ENCODE results near the gene KRT33A. TPM values are rescaled to one million over a fixed set of nuclear protein-coding genes. Genes with fewer than 3 reads are reported as not detected.

Gene KRT33A
- total and polyA plus RNA-seq, 7 donors = not detected

GRCh38 chr17:41307647-41308046 is 43.0 kb downstream of the KRT33A start:
- H3K27ac ChIP-seq = no peak overlapping the region
- WGBS, 2 donors = 87% methylated on average over 9 of the region's 9 CpGs
- H3K4me1 ChIP-seq = peaks cover 0 to 3% (median 0%) of the 10 kb centered on the region in 4 donors
- intact Hi-C loops (cut with DNase I) = no loop called here
- no peaks in the 10 kb centered on the region for H3K36me3 ChIP-seq
- no peak overlapping the region for H3K4me3 ChIP-seq
- no peak for DNase-seq
- no peaks in the 10 kb centered on the region for H3K27me3 ChIP-seq
- TF ChIP-seq EP300 (IDR thresholded peaks at IDR 0.05) (no peak), POLR2AphosphoS5 (IDR thresholded peaks at IDR 0.05) (no peak), CTCF (IDR thresholded peaks at IDR 0.05) (no peak), POLR2A (IDR thresholded peaks at IDR 0.05) (no peak)
- H3K9me3 ChIP-seq = no peaks in the 10 kb centered on the region

GRCh38 chr17:41304091-41304490 is 46.5 kb downstream of the KRT33A start:
- Histone ChIP-seq H3K4me3 (no peak overlapping the region), H3K27me3 (no peaks in the 10 kb centered on the region), H3K4me1 (peaks cover 0 to 9% (median 0%) of the 10 kb centered on the region in 4 donors), H3K9me3 (no peaks in the 10 kb centered on the region), H3K27ac (no peak overlapping the region), H3K36me3 (no peaks in the 10 kb centered on the region)
- DNase-seq = no peak
- intact Hi-C loops (cut with DNase I) = no loop called here
- TF ChIP-seq EP300 (IDR thresholded peaks at IDR 0.05) (no peak), POLR2AphosphoS5 (IDR thresholded peaks at IDR 0.05) (no peak), POLR2A (IDR thresholded peaks at IDR 0.05) (no peak), CTCF (IDR thresholded peaks at IDR 0.05) (no peak)
- WGBS, 2 donors = 83 to 86% methylated on average over 12 of the region's 12 CpGs

GRCh38 chr17:41302981-41303380 is 47.6 kb downstream of the KRT33A start:
- no peak for DNase-seq
- Histone ChIP-seq H3K36me3 (no peaks in the 10 kb centered on the region), H3K9me3 (no peaks in the 10 kb centered on the region), H3K27me3 (no peaks in the 10 kb centered on the region), H3K4me3 (no peak overlapping the region), H3K4me1 (peaks cover 0 to 9% (median 0%) of the 10 kb centered on the region in 4 donors), H3K27ac (no peak overlapping the region)
- TF ChIP-seq EP300 (IDR thresholded peaks at IDR 0.05) (no peak), CTCF (IDR thresholded peaks at IDR 0.05) (no peak), POLR2AphosphoS5 (IDR thresholded peaks at IDR 0.05) (no peak), POLR2A (IDR thresholded peaks at IDR 0.05) (no peak)
- WGBS, 2 donors = 91 to 92% methylated on average over 4 of the region's 4 CpGs
- intact Hi-C loops (cut with DNase I) = no loop called here

- WGBS, 2 donors = 75 to 78% methylated on average over 11 of the region's 11 CpGs
- TF ChIP-seq EP300 (IDR thresholded peaks at IDR 0.05) (no peak), CTCF (IDR thresholded peaks at IDR 0.05) (no peak), POLR2AphosphoS5 (IDR thresholded peaks at IDR 0.05) (no peak), POLR2A (IDR thresholded peaks at IDR 0.05) (no peak)
- peaks cover 0 to 9% (median 0%) of the 10 kb centered on the region in 4 donors for H3K4me1 ChIP-seq
- H3K36me3 ChIP-seq = no peaks in the 10 kb centered on the region
- no peaks in the 10 kb centered on the region for H3K27me3 ChIP-seq
- no peak within 1 kb of the TSS for H3K4me3 ChIP-seq
- no peak within 1 kb of the TSS for H3K27ac ChIP-seq
- no peak for DNase-seq
- no peaks in the 10 kb centered on the region for H3K9me3 ChIP-seq
- intact Hi-C loops (cut with DNase I) = no loop called here
These were observed 48.4 kb downstream of the KRT33A start, which contains the start of gene KRTAP29-1 for GRCh38 chr17:41301916-41302901. TSS of gene KRTAP29-1 (minus strand) at chr17:41302851. CDS start at chr17:41302851, 0 bp downstream.
